Measurements from ENCODE around the gene MUL1. TPM values are rescaled to one million over a fixed set of nuclear protein-coding genes. Genes with fewer than 3 reads are reported as not detected.

The MUL1 gene, protein sequence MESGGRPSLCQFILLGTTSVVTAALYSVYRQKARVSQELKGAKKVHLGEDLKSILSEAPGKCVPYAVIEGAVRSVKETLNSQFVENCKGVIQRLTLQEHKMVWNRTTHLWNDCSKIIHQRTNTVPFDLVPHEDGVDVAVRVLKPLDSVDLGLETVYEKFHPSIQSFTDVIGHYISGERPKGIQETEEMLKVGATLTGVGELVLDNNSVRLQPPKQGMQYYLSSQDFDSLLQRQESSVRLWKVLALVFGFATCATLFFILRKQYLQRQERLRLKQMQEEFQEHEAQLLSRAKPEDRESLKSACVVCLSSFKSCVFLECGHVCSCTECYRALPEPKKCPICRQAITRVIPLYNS
- total RNA-seq (2014; rRNA removed; shearing (Covaris generic)) (36.8 and 50.7 TPM in 2 replicates), polyA plus RNA-seq (2016; fragmentation: Nextera tagmentation; extraction: Ambion mirVana) (50.6 and 51.0 TPM in 2 replicates)

DNA sequence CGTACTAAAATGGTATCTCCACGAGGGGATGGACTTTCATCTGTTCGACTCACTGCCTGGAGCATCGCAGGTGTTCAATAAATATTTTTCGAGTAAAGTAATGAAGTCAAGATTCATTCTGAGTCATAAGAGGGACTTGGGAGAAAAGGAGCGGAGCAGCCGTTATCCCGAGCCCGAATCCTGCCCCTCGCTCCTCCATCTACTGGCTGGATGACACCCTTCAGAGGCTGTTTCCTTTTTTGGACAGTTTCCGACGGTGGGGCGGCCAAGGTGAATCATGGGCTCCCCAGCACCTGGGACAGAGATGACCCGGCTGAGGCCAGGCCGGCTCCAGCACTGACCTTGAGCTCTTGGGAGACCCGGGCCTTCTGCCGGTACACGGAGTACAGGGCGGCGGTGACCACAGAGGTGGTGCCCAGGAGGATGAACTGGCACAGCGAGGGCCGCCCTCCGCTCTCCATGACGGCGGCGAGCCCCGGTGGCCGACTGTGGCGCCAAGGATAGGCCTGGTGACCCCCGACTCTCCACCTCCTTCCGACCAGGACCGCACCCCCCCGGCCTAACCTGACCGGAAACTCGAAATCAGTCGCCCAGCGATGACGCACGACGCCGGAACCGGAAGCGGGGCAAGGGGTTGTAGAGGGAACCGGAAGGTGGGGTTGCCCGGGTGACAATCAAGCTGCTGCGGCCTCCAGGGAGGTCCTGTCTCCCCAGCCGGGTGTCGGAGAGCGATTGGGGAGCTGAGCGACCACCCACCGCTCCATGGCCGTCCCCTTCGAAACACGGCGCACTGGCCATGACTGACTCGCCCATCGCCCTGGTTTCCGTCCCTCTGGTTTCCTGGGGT lies at the start of gene MUL1:
Gene MUL1, minus strand, starts transcription at position 588 of the 847 bp plus-strand sequence. Its CDS starts 127 bp downstream, at position 461.
- H3K79me2 ChIP-seq (ENCODE audit: insufficient read depth) = peaks cover 53% of the 10 kb centered on the region
- H3K9me2 ChIP-seq (ENCODE audit: insufficient read depth) = no peaks in the 10 kb centered on the region
- H3K36me3 ChIP-seq (ENCODE audit: low read depth) = no peaks in the 10 kb centered on the region
- TF ChIP-seq EZH2phosphoT487 (IDR thresholded peaks at IDR 0.05; ENCODE audit: insufficient read depth, low read depth) (no peak), EZH2 (IDR thresholded peaks at IDR 0.05; ENCODE audit: insufficient read depth, poor library complexity, severe bottlenecking) (no peak)
- H4K20me1 ChIP-seq (ENCODE audit: insufficient read depth) = no peaks in the 10 kb centered on the region
- H3F3A ChIP-seq (ENCODE audit: insufficient read depth) = no peaks in the 10 kb centered on the region
- peak within 1 kb of the TSS; percentile 99 for H2AFZ ChIP-seq
- WGBS, 2 experiments (ENCODE audit: low coverage in 1 of 2, low lambda C conversion rate in 2 of 2, missing lambda C conversion rate in 2 of 2) = 0 to 1% methylated on average over 45 to 56 of the region's 58 CpGs
- no peaks in the 10 kb centered on the region for H3K9me3 ChIP-seq (ENCODE audit: low read depth)
- H3K4me2 ChIP-seq (ENCODE audit: unreplicated experiment) = peak within 1 kb of the TSS; percentile 96
- in situ Hi-C loops (cut with MboI) = no loop called here
- H3K4me3 ChIP-seq = peak within 1 kb of the TSS; percentile 94
- DNase-seq = peak; percentile 95
- H3K4me1 ChIP-seq (ENCODE audit: insufficient read depth) = peaks cover 16% of the 10 kb centered on the region
- H3K27ac ChIP-seq = peak within 1 kb of the TSS; percentile 56
- H3K9ac ChIP-seq = peak within 1 kb of the TSS; percentile 91
- H3K27me3 ChIP-seq (replicated peaks; ENCODE audit: insufficient read depth) = no peaks in the 10 kb centered on the region

DNA sequence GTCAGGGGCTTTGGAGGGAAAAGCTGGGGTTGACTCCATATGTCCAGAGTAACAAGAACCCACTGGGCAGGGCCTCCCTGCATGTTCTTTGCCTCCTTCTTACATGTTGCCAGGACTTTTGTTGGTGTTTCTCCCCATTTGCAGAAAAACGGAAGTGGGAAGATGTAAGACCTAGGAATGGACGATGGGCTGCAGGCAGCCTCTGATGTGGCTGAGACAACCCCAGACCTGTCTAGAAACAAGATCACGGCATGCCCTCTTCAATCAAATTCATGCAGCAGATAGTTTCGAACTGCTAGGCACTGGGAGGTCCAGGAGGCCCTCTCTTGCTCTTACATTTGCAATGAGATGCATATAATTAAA lies 47.8 kb upstream of the MUL1 start:
- H4K20me1 ChIP-seq (ENCODE audit: insufficient read depth) = no peaks in the 10 kb centered on the region
- no peaks in the 10 kb centered on the region for H3K9me2 ChIP-seq (ENCODE audit: insufficient read depth)
- in situ Hi-C loops (cut with MboI) = no loop called here
- H3K4me3 ChIP-seq = no peak overlapping the region
- H3K9ac ChIP-seq = no peak overlapping the region
- TF ChIP-seq EZH2 (IDR thresholded peaks at IDR 0.05; ENCODE audit: insufficient read depth, poor library complexity, severe bottlenecking) = no peak
- no peak for TF ChIP-seq EZH2phosphoT487 (IDR thresholded peaks at IDR 0.05; ENCODE audit: insufficient read depth, low read depth)
- H3K9me3 ChIP-seq (ENCODE audit: low read depth) = no peaks in the 10 kb centered on the region
- peaks cover 20% of the 10 kb centered on the region for H3K27me3 ChIP-seq (replicated peaks; ENCODE audit: insufficient read depth)
- 57 to 60% methylated on average over 4 of the region's 4 CpGs for WGBS, 2 experiments (ENCODE audit: low coverage in 1 of 2, low lambda C conversion rate in 2 of 2, missing lambda C conversion rate in 2 of 2)
- DNase-seq = no peak
- no peak overlapping the region for H3K4me2 ChIP-seq (ENCODE audit: unreplicated experiment)
- no peaks in the 10 kb centered on the region for H3K79me2 ChIP-seq (ENCODE audit: insufficient read depth)
- 0 out of 2 replicates have a peak overlapping the region, but pooled peaks have one; percentile 16 for H2AFZ ChIP-seq
- peaks cover 3% of the 10 kb centered on the region; the same call in 1 of the 2 replicates for H3K4me1 ChIP-seq (ENCODE audit: insufficient read depth)
- no peak overlapping the region for H3K27ac ChIP-seq
- H3F3A ChIP-seq (ENCODE audit: insufficient read depth) = no peaks in the 10 kb centered on the region
- no peaks in the 10 kb centered on the region for H3K36me3 ChIP-seq (ENCODE audit: low read depth)

DNA sequence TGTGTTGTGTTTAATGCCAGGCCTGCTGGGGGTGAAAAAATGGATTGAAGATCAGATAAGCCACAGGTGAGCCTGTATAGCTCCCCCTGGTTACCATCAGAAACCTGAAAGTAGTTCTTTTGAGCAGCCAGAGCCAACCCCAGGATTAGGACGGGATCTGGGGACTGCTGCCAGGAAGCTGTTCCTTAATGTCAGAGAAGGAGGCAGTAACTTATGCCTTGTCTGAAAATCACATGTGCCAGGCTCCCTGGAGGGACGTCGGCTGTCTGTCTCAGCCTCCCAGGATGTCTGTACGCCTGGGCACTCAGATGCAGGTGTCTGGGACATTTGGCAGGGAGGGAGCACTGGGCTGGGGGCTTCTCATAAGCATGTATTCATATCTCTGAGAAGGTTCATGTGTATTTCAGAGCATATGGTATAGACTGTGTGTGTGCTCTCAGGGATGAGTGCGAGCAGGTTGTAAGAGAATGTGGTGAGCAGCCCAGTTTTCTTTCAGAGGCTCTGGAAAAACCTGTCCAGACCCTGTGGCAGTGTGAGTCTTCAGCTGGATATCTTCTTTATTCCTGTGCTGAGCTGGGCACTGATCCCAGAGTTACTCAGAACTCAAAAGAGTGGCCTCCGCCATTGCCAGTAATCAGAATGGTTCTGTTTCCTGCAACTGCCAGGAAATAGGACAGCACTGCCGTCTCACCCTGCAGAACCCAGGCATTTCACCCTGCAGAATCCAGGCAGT lies 47.2 kb upstream of the MUL1 start:
- Histone ChIP-seq H3K4me1 (ENCODE audit: insufficient read depth) (peaks cover 3% of the 10 kb centered on the region; the same call in 1 of the 2 replicates), H3K79me2 (ENCODE audit: insufficient read depth) (no peaks in the 10 kb centered on the region), H4K20me1 (ENCODE audit: insufficient read depth) (no peaks in the 10 kb centered on the region), H3K9me3 (ENCODE audit: low read depth) (no peaks in the 10 kb centered on the region), H3K27me3 (replicated peaks; ENCODE audit: insufficient read depth) (peaks cover 20% of the 10 kb centered on the region), H3K36me3 (ENCODE audit: low read depth) (no peaks in the 10 kb centered on the region), H2AFZ (0 out of 2 replicates have a peak overlapping the region, but pooled peaks have one; percentile 16), H3K4me3 (no peak overlapping the region), H3K9me2 (ENCODE audit: insufficient read depth) (no peaks in the 10 kb centered on the region), H3K27ac (no peak overlapping the region), H3F3A (ENCODE audit: insufficient read depth) (no peaks in the 10 kb centered on the region), H3K4me2 (ENCODE audit: unreplicated experiment) (no peak overlapping the region), H3K9ac (no peak overlapping the region)
- WGBS, 2 experiments (ENCODE audit: low coverage in 1 of 2, low lambda C conversion rate in 2 of 2, missing lambda C conversion rate in 2 of 2) = 29 to 31% methylated on average over 7 of the region's 7 CpGs
- in situ Hi-C loops (cut with MboI) = no loop called here
- TF ChIP-seq EZH2phosphoT487 (IDR thresholded peaks at IDR 0.05; ENCODE audit: insufficient read depth, low read depth) (no peak), EZH2 (IDR thresholded peaks at IDR 0.05; ENCODE audit: insufficient read depth, poor library complexity, severe bottlenecking) (no peak)
- peak; percentile 70 for DNase-seq

Data from GM23248 (cell line).